LNCaP clone FGC (cell line): ENCODE data around the gene USP10.

Source experiments
- DNase-seq: peaks from one replicate; pipeline ENCODE4 v3.0.0-alpha.2; 2011; ENCODE audit warnings: low read depth
- H3K4me3 ChIP-seq: 2 replicates; pipeline ENCODE4 v1.5.1; 2011; ENCODE audit warnings: mild to moderate bottlenecking, low read depth, low read length, control low read depth
- TF ChIP-seq, protein P1 (sequence below): IDR thresholded peaks from 2 replicates; pipeline ENCODE4 v1.5.1; 2012; ENCODE audit warnings: mild to moderate bottlenecking; ENCODE audit not compliant: control insufficient read depth, insufficient read depth; ENCODE audit errors: extremely low read depth

The USP10 gene

DNA sequence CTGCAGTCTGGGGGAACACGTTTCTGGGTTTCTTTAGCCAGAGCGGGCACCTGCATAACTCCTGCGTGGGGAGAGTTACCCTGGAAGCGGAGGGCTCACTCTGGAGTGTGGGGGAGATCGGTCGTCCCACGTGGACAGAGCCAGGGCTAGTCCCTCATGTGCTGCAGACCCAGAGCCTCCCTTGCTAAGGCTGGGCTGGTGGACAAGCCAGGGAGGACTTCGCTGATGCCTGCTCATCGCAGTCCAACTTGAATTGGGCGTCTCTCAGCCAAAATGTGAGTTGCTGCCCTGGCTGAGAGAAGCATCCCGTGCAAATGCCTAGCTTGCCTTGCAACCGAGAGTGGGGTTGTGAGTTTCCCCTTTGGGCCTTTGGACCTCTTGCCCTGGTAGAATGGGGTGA is 121.0 kb downstream of the USP10 start:
- TF ChIP-seq, protein P1, sequence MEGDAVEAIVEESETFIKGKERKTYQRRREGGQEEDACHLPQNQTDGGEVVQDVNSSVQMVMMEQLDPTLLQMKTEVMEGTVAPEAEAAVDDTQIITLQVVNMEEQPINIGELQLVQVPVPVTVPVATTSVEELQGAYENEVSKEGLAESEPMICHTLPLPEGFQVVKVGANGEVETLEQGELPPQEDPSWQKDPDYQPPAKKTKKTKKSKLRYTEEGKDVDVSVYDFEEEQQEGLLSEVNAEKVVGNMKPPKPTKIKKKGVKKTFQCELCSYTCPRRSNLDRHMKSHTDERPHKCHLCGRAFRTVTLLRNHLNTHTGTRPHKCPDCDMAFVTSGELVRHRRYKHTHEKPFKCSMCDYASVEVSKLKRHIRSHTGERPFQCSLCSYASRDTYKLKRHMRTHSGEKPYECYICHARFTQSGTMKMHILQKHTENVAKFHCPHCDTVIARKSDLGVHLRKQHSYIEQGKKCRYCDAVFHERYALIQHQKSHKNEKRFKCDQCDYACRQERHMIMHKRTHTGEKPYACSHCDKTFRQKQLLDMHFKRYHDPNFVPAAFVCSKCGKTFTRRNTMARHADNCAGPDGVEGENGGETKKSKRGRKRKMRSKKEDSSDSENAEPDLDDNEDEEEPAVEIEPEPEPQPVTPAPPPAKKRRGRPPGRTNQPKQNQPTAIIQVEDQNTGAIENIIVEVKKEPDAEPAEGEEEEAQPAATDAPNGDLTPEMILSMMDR, result no peak
- no peak overlapping the region for H3K4me3 ChIP-seq
- no peak for DNase-seq

- TF ChIP-seq, protein P1, result no peak
- H3K4me3 ChIP-seq, result no peak overlapping the region
- no peak for DNase-seq
These were observed 121.4 kb downstream of the USP10 start for GRCh38 chr16:84821179-84821578.

GRCh38 chr16:84821728-84822689 is 122.2 kb downstream of the USP10 start:
- TF ChIP-seq, protein P1, result no peak
- no peak for DNase-seq
- no peak overlapping the region for H3K4me3 ChIP-seq

- no peak overlapping the region for H3K4me3 ChIP-seq
- TF ChIP-seq, protein P1, result no peak
- DNase-seq, result no peak
These were observed 123.2 kb downstream of the USP10 start for GRCh38 chr16:84822990-84823389.

- no peak overlapping the region for H3K4me3 ChIP-seq
- TF ChIP-seq, protein P1, result no peak
- DNase-seq, result no peak
These were observed 123.7 kb downstream of the USP10 start for GRCh38 chr16:84823484-84823883.

DNA sequence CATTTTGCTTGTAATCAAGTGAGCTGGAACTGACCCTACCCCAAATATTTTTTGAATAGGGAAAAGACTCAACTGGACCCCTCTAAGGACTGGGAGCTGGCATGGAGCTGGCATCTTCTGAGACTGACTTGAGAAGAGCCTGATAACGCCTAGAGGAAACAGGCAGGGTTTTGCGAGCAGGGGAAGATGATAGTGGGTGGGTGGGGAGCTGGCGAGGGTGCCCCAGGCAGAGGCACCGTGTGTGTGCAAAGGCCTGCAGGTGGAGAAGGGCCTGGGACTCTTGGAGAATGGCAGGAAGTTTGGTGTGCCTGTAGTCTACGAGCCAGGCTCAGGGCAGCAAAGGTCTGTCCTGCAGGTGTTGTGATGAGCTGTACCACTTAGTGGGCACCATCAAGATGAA is 124.1 kb downstream of the USP10 start:
- DNase-seq, result no peak
- TF ChIP-seq, protein P1, result no peak
- H3K4me3 ChIP-seq, result no peak overlapping the region
